Measurements from ENCODE around the gene C6orf132.
"Not testable (repeated sequence)": the region's sequence is repeated elsewhere in the genome, so short reads cannot be mapped to it uniquely, and the experiment has no call there.

The C6orf132 gene

DNA sequence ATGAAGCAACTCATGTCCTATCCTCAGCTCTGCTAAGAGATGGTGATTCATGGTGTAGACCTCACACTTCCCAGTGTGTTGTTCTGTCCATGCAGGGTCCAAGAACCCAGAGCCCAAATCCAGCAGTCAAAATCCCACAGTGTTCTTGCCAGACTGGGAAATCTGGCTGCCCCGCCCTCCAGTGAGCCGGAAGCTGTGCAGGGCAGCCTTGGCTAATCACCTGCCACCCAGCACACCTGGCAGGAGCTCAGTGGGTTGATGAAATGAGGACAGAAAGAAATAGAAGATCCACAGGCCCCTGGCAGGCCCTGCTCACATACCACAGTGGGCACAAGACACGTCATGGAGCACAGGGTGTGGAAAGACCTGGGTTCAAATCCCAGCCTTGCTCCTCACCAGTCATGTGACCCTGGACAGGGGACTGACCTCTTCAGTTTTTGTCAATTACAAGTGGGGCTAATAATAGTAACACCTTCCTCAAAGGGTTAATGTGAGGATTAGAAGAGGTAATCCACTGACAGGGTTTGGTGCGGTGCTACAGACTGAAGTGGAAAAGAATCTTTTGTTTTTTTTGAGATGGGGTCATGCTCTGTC lies 17.1 kb upstream of the C6orf132 start:
- no peak for DNase-seq

DNA sequence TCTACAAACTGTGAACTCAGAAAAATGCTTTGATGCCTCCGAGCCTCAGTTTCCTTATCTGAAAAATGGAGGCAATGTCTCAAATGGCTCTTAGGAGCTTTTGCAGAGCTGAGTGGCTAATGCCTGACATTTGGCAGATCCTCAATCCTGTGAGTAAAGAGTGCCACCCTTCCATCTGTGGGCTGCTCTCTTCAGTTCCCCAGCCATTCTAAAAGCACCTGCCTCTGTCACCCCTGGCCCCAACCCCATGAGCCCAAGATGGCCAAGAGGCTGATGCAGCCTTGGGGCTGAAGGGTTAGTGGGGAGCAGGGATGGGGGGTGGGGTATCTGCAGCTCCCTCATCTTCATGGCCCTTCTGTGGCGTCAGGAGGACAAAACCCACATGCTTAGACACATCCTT lies 16.2 kb upstream of the C6orf132 start:
- DNase-seq = no peak

DNA sequence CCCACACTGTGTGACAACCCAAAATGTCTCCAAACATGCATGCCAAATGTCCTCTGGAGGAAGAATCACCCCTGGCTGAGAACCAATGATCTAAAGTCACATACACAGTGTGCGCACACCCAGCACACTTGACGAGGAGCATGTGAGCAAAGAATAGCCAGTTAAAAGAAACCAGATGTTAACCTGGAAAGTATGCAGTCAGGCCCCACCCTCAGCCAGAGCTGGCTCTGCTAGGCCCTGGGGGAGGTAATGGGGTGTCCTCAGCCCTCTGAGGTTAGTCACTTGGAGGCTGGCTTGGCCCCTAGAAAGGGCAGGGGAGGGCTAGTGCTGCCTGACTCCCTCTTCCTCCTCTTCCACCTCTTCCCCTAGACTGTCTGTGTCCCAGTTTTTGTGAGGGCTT lies 15.6 kb upstream of the C6orf132 start:
- DNase-seq = no peak

DNA sequence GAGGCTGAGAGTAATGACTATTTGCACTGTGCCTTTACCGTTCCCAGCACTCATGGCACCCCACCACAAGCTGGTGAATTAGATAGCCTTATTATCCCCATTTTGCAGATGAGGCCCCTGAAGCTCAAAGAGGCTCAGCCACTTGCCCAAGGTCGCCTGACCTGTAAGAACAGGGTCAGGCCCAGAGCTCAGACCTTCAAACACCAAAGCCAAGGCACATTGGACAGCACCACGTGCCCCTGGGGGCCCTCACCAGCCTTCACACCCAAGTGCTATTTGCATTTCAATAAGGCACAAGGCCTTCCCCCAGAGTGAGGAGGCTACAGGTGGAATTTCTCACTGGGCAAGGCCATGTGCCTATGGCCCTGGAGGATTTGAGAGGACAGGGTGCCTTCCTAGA lies 14.2 kb upstream of the C6orf132 start:
- no peak for DNase-seq

DNA sequence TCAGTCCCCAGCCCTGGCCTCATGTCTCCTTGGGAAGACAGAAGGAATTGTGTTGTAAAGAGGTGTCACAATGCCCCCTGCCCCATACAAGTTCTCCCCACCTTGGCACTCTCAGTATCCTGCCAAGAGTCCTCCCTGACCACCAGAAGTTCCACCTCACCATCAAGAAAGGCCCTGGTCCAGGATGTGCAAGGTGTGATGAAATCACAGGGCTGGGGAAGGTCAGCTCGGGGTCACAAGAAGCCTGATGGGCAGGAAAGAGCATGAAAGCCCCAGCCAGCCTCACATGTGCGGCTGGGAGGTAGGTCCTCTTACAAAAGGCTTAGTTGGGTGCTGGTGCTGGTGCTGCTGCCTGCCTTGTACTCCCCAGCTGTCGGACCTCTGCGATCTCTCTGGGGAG lies 12.9 kb upstream of the C6orf132 start:
- DNase-seq = no peak

DNA sequence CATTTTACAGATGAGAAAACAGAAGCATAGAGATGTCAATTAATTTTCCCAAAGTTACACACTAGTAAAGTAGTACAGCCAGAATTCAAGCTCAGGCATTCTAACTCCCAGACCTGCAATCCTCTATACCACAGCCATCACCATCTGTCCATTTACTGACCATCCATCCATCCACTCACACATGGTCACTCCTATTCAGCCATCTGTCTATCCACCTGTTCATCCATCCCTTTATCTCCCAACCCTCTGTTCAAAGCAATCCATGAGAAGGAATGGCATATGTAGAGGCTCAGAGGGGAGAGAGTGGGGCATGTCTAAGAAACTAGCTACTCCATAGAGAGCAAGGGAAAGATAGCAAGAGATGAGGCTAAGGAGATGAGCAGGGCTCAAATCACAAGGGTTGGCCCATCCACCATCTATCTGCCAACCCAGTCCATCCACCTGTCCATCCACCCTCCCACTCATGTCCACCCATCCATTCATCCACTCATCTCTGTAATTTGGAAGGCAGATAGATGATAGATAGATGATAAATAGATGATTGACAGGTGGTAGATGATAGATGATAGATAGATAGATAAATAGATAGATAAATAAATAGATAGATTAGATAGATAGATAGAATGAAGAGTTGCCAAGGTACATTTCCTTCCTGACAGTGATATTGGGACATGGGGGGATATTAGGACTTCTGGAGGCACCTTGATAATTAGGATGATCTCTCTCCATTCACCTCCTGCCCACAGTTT lies 12.2 kb upstream of the C6orf132 start:
- DNase-seq = no peak

DNA sequence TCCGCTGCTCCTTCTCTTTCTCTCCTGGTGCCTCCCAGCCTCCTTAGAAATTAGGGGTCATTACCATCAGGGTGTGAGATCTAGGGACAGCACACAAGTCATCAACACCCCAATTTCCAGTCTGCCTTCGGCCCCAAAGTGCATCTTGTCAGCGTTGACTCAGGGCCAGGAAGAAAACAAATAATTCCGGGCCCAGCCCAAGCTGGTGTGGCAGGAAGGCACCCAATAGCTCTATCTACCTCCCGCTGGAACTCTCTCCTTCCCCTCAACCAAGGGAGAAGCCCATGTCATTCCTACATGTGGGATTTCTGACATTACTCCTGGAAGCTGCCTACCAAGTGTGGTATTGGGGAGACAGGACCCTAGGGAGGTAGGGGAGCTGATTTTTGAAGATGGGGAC lies 11.5 kb upstream of the C6orf132 start:
- DNase-seq = no peak

DNA sequence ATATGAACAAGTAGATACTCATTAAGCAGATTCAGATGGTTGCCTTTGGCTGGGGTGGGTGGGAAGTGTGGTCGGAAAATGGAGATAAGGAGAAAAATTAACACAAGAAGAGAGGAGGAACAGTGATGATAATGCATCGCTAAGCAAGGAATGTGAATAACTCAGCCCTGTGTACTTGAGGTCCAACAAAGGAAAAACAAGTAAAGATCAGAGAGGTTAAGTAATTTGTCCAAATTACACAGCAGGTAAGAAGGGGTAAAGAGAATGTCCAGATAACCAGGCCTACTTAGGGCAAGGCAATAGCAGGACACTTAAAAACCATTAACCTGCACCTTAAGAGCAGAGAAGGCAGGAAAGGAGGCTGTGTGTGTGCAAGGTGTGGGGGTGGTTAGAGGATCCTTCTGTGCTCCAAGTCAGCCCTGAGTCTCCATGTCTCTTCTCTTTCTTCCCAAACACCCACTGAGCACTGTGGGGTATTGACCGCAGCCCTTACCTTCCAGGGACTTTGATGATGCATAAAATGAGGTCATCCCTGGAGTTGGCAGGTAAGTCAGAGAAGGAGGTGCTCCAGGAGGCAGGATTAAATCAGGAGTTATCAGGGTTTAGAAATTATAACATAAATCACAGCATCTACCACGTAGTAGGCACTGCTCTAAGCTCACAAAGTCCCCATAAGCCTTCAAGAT lies 10.3 kb upstream of the C6orf132 start:
- not testable (repeated sequence) for DNase-seq

DNA sequence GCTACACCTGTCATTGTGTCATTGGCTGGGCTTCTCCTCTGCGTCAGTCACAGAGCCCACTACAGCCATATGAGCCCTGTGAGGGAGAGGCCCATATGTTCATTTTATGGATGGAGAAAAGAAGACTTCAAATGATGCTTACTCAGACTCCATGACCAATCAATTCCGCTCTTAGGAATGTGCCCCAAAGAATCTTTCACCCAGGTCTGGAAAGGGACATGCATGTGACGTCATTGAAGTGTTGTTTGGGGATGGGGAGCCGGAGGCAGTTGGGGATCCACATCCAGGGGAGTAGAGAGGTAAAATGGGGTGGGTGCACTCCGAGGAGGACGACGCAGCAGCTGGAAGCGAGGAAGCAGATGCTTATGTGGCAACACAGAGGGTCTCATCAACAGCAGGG lies 9.6 kb upstream of the C6orf132 start:
- no peak for DNase-seq

DNA sequence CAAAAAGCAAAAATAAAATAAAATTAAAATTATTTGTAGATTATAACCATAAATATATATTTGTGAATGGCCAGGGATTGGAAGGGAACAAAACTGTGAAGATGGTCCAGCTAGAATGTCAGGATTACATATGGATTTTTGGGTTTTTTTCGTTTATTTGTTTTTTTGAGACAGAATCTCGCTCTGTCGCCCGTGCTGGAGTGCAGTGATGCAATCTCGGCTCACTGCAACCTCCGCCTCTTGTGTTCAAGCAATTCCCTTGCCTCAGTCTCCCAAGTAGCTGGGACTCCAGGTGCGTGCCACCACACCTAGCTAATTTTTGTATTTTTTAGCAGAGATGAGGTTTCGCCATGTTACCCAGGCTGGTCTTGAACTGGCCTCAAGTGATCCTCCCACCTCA lies 7.8 kb upstream of the C6orf132 start:
- DNase-seq = no peak

DNA sequence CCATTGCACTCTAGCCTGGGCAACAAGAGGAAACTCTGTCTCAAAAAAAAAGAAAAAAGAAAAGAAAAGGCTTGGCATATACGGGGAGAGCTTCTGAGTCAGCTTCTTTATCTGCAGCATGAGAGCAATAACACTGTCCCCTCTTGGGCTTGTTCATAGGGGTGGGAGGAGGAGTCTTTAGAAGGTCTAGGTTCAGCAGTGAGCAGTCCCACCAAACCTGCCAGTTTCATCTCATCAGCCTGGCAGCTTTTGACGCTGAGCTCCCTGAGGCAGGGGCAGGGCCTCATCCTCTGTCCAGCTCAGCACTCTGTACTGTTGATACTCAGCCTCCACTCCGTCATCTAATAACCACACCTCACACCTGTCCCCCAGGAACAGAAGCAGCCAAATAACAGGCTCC lies 5.6 kb upstream of the C6orf132 start:
- no peak for DNase-seq

DNA sequence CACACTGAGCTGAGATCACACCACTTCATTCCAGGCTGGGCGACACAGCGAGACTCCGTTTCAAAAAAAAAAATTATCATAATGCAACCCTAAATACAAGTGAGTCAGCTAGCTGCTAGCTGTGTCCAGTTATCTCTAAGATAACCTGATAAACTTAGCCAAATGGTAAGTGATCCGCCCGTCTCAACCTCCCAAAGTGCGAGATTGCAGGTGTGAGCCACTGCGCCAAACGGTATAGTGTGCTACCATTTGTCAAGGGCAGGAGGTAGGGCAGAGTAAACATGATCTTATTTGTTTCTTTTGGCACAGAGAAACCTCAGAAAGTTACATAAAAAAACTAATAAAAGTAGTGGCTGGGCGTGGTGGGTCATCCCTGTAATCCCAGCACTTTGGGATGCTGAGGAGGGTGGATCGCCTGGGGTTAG lies 4.7 kb upstream of the C6orf132 start:
- DNase-seq = no peak

DNA sequence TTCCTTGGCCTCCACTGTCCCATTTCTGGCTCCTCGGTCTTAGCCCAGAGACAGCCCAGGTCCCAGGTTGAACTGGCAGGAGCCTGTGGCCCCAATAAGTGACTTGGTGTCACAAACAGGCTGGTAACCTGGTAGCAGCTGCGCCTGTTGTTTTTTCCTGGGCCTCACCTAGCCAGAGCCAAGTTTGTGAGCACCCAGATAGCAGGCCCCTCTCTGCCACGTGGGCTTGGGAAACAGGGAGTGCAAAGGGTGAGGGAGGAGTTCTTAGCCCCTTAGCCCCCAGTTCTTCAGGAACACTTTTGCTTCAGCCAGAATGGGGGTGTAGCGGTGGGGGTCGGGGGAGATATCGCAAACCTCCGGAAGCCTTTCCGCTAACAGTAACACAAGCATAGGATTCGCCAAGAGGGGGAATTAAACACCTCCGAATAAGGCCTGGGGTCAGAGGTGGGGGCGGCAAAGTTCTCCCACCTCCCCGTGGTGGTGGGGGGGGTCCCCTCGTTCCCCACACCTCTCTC lies 760 bp downstream of the C6orf132 start:
- no peak for DNase-seq

DNA sequence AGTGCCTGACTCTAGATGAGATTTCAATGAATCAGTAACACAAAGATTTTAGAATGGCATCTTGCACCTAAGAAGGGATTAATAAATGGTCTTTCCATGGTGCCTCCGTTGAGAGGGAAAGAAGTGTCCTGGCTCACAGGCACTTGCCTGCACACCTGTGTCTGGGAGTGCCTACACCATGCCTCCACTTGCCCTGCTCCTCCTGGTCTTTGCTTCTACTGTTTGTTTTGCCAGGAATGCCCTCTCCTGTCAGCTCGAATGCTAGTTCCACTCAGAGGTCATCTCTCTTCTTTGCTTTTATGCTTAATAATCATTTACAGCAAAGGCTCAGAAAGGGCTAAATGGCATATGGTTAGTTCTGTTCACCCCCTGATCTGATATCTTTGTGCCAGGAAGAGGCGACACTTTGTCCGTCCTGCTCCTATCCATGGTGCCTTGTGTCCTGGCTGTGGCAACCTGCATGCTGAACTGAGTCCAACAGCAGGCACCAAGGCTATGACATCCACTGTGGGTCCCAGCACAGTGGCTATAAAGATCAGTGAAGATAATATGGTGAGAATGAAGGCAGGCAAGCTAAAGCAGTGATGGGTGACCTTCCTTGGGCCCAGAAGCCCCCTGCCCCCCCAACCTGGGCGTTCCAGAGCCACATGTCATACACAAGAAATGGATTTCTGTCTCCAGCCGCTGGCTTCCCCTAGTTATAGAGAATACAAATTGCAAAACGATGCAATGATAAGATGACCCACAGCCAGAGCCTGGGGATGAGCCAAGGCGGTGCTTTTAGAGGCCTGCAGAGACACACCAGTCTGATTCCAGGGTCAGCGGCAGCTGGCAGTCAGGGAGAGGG lies 1.4 kb downstream of the C6orf132 start:
- DNase-seq = no peak

DNA sequence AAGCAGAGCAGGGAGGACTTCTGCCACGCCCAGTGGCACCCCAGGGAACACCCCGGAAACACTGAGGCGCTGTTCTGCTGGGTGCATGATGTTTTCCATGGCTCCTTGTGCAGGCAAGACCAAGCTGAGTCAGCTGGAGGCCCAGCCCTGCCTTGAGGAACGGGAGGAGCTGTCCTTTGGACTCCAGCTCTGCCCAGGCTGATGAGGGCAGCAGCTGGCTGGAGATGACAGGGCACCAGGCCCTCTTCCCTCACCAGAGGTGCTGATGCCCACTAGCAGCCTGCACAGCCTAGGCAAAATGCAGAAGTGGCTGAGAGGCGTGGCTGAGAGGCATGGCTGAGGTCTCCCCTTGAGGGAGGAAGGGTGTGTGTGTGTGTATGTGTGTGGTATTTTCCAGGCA lies 2.4 kb downstream of the C6orf132 start:
- no peak for DNase-seq

DNA sequence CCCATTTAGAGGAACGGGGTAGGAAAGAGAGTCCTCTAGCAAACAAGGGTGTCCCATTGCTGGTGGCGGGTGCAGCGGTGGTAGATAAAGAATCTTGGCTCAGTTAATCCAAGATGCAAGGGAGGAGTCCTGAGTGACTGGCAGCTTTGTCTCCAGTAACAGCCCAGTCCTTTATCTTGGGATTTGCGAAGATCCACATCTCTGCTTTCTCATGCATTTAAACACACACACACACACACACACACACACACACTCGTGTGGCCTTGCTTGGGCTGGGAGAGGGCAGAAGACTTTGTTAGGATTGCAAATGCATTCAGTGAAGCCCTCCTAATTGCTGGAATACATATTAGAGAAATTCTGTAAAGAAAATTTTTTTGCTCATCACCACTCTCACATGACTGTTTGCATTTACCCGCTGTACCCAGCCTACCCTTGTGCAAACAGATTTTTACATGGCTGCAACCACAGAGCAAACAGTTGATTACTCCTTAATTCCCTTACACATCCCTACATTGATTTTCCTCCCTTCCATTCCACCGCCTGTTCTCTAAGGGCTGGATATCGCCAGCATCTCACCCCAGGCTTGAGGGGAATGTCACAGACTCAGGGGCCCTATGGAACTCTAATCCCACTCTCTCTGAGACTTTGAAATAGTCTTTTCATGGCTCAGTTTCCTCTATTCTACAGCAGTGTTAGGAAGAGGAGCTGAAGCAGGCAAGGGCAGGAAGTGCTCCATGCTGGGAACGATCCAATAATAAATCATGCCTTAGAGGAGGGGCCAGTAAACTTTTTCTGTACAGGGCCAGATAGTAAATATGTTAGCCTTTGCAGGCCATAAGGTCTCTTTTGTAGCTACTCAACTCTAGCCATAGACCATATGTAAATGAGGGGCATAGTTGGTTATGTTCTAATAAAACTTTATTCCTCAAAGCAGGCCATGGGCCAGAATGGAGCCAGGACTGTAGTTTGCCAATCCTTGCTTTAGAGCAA lies 3.5 kb downstream of the C6orf132 start:
- no peak for DNase-seq

DNA sequence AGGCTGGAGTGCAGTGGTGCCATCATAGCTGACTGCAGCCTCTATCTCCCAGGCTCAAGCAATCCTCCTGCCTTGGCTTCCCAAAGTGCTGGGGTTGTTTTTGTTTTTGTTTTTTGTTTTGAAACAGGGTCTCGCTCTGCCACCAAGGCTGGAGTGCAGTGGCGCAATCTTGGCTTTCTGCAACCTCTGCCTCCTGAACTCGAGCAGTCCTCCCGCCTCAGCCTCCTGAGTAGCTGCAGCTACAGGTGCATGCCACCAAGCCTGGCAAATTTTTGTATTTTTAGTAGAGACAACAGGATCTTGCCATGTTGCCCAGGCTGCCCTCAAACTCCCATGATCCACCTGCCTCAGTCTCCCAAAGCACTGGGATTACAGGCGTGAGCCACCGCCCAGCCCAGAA lies 4.2 kb downstream of the C6orf132 start:
- DNase-seq = no peak

DNA sequence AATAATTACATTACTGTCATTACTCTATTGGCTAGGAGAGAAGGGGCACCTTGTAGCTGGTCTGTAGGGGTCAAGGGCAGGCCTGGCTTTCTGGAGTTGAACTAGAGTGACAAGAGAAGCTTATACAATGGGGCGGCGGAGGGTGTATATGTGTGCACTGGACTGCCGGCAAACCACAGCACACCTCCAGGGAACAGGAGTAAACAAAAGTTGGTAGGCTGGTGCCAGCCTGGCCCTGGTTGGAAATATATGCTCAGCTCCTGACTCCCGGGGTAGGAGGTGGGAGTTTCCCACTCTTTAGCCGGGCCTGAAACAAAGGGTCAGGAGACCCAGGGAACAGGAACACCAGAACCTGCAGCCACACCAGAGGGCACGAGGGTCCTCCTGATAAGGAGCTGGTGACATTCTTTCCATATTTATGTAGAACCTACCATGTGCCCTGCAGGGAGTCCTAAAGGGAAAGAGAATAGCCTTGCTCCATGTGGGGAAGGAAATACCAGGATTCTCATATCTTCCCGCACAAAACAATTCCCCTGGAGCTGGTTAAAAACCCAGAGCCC lies 5.1 kb downstream of the C6orf132 start:
- DNase-seq = no peak

DNA sequence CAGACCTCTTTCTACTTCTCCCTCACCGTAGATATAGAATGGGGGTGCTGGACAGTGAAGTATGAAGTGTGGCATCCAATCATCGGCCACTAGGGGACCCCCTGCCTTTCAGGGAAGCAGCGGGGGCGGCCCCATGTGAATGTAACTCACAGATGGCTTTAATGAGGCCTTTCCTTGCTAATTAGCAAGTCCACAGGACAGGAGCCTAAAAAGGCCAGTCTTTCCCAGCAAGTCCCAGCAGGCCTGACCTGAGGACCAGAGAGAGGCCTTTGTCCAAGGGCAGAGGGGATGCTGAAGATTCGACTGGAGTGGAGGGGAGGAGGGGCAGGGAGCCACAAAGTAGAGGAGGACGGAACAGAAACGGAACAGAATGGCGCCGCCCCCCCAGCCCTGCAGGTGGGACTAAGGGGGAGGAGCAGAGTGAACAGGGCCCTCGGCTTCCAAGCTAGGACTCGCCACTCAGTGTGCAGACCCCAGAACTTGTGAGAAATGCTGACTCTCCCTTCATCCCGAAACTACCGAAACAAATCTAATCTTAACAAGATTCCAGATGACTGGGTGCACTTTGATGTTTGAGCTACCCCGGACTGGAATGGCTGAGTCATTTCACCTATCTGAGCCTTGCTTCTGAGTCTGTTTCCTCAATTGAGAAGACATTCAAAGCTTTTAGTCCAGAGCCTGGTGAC lies 5.8 kb downstream of the C6orf132 start:
- DNase-seq = peak in 1 of 58 donors; percentile 3

All from anterior cingulate cortex (tissue), 58 donors.